Fibroblast of lung (primary cell): Measurements from ENCODE around the gene PATJ.

Experiments
- EZH2 ChIP-seq: IDR thresholded peaks from 2 replicates; pipeline ENCODE4 v1.5.1; 2012; ENCODE audit warnings: low read length, control low read depth, mild to moderate bottlenecking; ENCODE audit errors: missing control alignments
- TF ChIP-seq, protein P1 (sequence below), 2 donors: IDR thresholded peaks in 1 of 2; conservative IDR thresholded peaks in 1 of 2; 1 replicate in 1 of 2; 2 replicates in 1 of 2; pipeline ENCODE4 v1.5.1; 2011 to 2012; ENCODE audit warnings: low read length in 2 of 2, control low read depth in 1 of 2, inconsistent platforms in 1 of 2, low read depth in 1 of 2, mild to moderate bottlenecking in 1 of 2

DNA sequence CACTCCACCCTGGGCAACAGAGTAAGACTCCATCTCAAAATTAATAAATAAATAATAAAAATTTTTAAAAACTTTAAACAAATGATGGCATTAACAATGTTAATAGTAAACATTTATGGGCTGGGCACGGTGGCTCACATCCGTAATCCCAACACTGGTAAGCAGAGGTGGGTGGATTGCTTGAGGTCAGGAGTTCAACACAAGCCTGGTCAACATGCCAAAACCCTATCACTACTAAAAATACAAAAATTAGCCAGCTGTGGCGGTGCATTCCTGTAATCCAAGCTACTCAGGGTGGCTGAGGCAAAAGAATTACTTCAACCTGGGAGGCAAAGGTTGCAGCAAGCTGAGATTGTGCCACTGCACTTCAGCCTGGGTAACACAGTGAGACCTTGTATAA is 443.4 kb downstream of the PATJ start:
- TF ChIP-seq EZH2, result no peak
- TF ChIP-seq, protein P1, sequence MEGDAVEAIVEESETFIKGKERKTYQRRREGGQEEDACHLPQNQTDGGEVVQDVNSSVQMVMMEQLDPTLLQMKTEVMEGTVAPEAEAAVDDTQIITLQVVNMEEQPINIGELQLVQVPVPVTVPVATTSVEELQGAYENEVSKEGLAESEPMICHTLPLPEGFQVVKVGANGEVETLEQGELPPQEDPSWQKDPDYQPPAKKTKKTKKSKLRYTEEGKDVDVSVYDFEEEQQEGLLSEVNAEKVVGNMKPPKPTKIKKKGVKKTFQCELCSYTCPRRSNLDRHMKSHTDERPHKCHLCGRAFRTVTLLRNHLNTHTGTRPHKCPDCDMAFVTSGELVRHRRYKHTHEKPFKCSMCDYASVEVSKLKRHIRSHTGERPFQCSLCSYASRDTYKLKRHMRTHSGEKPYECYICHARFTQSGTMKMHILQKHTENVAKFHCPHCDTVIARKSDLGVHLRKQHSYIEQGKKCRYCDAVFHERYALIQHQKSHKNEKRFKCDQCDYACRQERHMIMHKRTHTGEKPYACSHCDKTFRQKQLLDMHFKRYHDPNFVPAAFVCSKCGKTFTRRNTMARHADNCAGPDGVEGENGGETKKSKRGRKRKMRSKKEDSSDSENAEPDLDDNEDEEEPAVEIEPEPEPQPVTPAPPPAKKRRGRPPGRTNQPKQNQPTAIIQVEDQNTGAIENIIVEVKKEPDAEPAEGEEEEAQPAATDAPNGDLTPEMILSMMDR (conservative IDR thresholded peaks at IDR 0.05 in 1 of 2, IDR thresholded peaks at IDR 0.05 in 1 of 2; ENCODE audit: low read depth in 1 of 2, low read length in 2 of 2), result no peak
